Eye (tissue), 1 donor: ENCODE measurements around the gene SOX12.

ENCODE experiments used
- DNase-seq: peaks from one replicate; pipeline ENCODE4 v3.0.0-alpha.2; 2015

The SOX12 gene

DNA sequence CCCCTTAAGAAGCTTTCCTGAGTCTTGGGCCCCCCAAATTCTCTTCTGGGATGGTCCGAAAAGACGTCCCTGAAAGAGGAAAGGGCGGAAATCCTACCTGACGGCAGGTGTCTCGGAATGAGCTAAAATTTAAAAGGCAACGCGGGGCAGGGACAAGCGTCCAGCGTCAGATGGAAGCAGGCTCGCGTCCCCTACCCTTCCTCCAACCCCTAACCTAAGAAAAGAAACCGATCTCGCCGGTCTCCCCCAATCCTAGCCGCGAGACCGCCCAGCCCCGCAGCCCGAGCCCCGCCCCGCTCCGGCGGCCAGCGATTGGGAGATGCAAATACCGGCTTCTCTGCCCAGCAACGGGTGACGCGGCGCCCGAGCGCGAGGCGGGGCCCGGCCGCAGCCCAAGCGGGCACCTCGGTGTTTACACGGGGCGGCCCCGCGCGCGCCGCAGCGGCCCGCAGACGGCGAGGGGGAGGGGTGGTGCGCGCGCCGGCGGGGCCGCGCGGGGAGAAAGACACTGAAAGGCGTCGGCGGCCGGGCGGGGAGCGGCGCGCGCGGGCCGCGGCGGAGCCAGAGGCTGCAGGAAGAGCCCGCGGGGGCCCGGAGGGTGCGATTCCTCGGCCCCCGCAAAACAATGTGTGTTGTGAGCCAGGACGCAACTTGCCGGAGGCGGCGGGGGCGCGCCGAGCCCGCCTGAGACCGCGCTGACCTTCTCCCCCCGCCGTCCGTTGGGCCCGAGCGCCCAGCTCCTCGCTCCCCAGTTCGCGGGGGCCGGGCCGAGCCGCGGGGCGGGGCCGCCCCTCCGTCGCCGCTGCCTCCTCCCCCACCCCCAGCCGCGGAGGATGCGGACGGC, at the start of gene SOX12:
Gene SOX12, plus strand, starts transcription at position 508 of the 844 bp plus-strand sequence. CDS start 373 bp downstream, outside the sequence.
- peak; percentile 98 for DNase-seq

DNA sequence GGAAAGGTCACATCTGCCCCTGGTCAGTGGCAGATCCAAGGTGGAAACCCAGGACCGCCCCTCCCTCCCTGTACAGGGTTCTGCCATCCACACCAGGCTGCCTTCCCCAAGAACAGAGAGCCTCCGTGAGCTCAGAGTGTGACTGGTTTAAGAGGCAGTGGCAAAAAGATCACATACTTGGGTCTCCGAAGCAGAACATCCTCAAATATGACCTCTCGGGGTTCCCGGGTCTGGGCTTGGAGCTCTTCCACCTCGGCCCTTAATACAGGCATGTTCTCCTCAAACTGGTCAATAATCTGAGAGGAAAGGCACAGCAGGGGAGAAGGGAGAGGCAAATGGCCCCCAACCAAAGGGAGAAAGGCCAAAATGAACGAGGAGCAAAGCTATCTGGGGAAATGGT, 49.6 kb upstream of the SOX12 start:
- DNase-seq, result no peak

DNA sequence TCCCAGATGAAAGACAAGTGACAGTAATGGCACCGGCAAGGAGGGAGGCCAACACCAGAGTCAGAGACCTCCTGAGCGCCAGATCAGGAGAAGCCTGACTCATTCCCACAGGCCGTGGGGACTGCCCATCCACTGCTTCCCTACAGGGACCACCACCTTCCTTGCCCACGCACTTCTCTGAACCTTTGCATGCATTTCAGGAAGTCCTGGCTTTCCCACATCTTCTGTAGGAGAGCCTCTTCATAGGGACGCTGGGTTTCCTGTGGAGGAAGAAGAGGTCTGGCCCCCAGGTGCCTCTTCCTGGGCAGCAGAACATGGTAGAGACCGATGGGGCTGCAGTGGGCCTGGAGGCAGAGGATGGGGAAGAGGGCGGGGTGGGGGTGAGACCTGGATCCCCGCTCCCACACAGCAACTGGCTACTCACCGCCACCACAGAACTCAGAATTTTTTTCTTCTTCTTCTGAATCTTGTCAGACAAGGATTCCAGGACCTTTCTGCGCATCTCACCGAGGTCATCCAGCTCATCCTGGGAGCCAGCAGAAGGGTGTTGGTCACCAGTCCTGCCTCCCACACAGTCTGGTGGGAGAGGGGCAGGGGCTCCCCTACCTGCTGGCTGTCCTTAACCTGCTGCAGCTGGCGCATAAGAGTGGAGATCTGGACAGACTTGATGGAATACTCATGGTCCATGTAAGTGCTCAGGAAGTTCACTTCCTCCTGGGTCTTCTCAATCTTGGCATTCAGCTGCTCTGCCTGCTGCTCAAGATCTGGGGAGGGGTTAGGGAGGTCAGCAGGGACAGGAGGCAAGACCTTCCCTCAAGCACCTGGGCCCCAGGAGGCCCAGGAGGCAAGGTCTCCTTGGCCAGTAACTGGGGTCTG, 48.5 kb upstream of the SOX12 start:
- DNase-seq, result no peak

DNA sequence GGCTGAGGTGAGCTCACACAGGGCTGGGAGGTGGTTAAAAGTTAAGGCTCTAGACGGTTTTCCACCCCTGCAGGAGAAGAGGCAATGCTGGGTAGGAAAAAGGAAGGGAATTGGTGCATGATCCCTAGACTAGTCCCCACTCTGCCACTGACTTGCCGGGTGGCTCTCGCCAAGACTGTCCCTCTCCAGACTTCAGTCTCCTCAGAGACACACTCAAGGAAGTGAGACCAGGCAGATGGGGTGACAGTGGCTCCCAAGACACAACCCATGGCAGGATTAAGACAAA, 47.9 kb upstream of the SOX12 start:
- DNase-seq, result no peak

DNA sequence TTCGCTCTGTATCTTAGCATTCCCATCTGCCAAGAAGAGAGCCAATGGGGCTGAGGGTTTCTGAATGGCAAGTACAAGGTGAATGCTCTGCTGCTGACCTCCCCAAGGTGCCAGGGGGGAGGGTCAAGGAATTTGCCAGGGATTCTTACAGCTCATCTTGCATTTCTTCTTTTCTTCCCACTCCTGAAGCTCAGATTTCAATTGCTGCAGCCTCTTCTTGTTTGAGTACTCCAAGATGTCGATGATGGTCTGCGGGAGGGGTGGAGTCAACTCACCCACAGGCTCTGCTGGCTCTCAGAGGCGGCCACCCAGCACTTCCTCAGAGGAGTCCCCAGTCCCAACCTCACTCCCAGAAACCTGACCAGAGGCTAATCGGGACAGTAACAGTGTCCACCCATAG, 47.2 kb upstream of the SOX12 start:
- no peak for DNase-seq

DNA sequence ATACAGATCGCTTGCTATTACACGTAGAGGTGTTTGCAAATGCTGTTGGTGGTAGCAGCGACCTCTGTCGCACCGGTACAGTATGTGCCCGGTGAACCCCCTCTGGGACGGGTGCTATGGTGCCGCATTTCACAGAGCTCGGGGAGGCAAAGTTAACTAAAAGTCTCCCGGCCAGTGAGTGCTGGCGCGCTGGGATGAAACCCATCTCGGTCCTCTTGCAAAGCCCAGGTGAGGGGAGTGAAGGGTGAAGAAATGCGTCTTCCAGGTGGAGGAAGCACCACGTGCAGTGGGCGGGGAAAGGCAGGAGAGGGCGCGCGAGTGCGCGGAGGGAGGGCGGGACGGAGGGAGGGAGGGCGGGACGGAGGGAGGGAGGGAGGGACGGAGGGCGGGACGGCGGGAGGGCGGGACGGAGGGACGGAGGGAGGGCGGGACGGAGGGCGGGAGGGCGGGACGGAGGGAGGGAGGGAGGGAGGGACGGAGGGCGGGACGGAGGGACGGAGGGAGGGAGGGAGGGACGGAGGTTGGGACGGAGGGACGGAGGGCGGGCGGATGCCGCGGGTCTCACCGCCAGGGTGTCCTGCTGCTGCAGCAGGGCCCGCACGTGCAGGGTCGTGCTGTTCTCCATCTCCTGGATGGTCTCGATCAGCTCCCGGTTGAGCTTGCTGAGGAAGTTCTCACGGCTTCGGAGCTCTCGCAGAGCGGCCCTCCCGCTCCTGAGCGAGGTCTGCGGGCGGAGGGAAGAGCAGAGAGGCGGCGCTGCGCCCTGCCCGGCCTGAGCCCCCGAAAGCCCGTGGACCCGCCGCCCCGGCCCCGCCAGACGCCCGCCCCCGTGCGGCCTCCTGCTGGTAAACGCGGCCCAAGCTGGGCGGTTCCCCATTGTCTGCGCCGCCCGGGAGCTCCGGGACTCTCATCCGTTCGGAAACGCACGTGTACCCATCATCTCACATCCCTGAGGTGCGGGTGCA, 46.5 kb upstream of the SOX12 start:
- no peak for DNase-seq

DNA sequence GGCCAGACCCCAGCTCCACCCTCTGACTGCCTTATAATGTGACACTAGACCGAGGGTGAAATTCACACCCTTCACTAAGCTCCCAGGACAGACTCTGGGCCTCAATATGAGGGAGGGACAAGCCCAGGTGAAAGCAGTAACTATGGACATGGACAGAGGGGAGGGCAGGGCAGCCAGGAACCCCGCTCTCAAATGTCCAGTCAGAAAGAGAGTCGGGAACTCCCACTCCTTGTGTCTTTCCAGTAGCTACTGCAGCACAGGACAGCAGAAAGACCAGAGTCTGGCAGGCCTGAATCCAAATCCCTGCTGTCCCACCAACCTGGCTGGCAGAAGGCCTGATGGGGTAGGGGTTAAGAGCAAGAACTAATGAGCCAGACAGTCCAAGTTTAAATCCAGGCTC, 41.2 kb upstream of the SOX12 start:
- DNase-seq, result no peak

DNA sequence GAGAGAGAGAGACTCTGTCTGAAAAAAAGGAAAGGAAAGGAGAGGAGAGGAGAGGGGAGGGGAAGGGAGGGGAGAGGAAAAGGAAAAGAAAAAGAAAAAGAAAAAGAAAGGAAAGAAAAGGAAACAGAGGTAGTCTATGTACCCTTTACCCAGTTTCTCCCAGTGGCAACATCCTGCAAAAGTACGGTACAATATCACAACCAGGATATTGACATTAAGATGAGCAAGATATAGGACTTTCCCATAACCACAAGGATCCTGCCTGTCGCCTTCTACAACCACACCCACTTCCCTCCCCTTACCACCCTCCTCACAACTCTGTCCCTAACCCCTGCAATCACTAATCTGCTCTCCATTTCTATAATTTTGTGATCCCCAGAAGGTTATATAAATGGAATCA, 38.8 kb upstream of the SOX12 start:
- no peak for DNase-seq

DNA sequence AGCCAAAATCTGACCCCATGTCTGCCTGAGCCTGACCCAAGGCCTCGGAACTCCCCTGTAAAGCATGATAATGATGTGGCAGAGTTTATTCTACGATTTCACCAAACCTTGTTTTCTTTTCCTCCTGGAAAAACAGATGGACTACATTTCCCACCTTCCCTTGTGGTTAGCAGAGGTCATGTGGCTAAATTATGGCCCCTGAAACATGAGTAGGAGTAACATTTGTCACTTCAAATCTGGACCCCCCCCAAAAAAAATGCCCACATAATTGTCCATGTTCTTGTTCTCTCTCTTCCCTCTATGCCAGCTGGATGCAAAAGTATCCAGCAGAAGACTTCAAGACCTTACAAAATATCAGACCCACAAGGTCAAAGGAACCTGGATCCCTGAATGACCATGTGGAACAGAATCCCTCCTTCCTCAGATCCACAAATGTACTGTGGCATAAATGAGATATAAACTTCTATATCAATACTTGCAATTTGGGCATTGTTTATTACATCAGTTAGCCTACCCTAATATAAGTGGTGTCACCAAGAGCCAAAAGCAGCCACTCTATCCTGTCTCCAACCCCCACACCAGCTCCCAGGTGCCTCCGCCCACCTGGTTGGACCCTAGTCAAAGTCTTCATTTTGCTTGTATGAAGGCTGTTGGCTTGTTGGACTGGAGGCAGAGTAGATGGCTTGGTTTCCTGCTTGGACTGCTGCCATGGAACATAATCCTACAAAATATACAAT, 36.2 kb upstream of the SOX12 start:
- DNase-seq, result peak; percentile 29

DNA sequence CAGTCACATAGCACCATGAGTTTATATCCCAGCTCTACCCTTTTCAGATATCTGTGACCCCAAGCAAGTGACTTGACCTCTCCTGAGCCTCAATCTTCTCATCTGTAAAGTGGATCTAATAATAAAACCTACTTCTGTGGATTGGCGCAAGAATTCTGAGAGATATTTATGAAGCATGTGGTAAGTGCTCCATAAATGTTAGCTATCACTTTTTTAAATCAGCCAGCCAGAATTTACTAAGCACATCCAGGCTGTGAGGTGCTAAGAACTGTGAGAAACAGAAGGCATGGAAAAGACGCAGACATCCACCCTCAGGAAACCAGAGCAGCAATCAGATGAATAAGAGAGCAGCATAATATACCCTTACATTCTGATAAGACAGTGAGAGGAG, 35.7 kb upstream of the SOX12 start:
- no peak for DNase-seq

DNA sequence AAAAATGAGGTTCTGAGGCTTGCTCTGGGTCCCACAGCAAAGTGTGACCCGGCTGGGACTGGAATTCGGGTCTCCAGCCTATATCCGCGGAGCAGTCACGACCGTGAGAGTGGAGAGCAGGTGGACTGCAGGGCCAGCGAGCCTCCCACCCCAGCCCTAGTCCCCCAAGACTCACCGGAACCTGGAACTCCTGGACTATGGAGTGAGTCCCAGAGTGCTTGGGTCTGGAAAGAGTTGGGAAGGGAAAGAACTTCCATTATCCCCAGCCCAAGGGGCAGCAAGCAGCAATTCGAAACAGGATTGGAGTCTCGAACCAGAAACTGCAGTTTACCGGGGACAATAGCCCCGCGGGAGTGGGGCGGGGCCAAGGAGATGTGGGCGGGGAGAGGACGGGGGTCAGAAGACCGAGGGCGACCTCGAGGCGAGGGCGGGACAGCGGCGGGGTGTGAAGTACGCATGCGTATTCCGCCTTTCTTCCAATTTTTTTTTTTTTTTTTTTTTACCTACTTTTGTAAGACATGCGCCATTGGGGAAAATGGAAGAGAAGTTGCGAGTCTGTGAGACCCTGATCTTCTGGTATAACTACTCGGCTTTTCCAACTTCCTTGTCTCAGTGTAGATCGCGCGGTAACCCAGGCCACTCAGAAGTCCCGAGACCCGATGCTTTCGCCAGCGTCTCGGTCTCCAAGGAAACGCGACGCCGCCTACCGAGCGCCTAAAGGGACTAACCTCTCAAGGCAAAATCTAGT, 35.1 kb upstream of the SOX12 start, which contains the start of gene C20orf96:
Gene C20orf96, minus strand, starts transcription at position 667 of the 748 bp plus-strand sequence. Its CDS starts 140 bp downstream, at position 527.
- DNase-seq, result peak; percentile 96

DNA sequence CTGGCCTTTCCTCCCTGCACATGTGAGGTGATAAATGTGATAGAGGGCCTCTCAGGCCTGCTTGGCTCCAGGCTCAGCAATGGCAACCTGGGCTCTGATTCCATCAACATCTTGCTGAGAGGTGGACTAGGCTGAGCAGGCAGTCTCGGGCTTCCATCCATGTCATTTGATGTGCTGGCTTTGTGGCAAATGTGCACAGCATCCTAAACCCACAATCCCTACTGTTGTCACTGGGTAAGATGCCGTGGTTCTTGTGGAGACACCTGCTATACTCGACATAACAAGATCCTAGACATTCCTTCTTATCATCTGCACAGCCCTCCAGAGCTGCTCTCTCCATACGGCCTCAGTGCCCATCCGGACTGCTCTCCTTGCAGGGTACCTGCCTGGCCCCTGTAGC, 30.8 kb upstream of the SOX12 start:
- DNase-seq, result no peak

DNA sequence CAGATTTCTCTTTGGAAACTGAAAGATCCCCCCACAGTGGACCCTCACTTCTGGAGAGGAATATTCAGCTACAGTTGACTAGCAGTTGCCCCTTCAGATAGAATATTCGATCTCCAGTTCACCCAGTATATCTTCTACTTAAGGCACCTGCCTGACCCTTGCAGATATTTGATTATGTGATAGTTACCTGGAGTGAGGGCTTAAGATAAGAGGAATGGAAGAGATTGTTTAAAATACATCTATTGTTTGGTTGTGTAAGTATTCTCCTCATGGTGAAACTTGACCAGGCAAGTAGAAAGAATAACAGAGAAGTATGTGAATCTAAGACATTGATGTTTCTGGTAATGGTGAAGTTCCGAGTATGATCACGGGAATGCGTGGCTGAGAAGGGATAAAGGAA, 29.5 kb upstream of the SOX12 start:
- DNase-seq, result no peak

DNA sequence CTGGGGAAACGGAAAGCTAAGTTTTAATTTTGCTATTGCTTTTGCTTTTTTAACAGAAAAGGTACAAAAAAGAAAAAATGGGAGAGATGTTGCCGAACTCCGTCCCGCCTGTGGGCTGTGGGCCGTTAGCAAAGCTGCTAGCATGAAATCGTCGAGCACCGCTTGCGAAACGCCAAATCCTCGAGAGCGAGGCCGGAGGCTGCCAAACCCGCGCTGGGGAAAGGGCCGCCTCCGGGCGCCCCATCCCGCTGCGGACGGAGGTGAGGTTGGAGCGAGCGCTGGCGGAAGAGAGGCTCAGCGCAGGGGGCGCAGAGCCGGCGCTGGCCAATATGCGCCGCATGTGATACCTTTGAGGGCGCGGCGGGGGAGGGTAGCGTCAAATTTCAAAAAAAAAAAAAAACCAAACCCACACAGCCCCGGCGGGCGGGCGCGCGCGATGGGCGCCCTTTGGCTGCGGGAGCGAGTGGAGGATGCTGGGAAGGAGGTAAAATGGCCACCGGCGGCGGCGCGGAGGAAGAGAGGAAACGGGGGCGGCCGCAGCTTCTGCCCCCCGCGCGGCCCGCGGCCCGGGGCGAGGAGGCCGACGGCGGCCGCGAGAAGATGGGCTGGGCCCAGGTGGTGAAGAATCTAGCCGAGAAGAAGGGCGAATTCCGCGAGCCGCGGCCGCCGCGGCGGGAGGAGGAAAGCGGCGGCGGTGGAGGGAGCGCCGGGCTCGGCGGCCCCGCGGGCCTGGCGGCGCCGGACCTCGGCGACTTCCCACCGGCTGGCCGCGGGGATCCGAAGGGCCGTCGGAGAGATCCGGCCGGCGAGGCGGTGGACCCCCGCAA, 28.0 kb upstream of the SOX12 start, which contains the start of gene ZCCHC3:
Gene ZCCHC3, plus strand, starts transcription at position 473 of the 827 bp plus-strand sequence. Its CDS starts 17 bp downstream, at position 490.
- peak; percentile 97 for DNase-seq

DNA sequence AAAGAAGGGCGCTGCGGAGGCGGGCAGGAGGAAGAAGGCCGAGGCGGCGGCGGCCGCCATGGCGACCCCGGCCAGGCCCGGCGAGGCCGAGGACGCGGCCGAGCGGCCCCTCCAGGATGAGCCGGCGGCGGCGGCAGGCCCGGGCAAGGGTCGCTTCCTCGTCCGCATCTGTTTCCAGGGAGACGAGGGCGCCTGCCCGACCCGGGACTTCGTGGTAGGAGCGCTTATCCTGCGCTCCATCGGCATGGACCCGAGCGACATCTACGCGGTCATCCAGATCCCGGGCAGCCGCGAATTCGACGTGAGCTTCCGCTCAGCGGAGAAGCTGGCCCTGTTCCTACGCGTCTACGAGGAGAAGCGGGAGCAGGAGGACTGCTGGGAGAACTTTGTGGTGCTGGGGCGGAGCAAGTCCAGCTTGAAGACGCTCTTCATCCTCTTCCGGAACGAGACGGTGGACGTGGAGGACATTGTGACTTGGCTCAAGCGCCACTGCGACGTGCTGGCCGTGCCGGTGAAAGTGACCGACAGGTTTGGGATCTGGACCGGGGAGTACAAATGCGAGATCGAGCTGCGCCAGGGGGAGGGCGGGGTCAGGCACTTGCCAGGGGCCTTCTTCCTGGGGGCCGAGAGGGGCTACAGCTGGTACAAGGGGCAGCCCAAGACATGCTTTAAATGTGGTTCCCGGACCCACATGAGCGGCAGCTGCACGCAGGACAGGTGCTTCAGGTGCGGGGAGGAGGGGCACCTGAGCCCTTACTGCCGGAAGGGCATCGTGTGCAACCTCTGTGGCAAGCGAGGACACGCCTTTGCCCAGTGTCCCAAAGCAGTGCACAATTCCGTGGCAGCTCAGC, 27.2 kb upstream of the SOX12 start:
- peak; percentile 75 for DNase-seq

DNA sequence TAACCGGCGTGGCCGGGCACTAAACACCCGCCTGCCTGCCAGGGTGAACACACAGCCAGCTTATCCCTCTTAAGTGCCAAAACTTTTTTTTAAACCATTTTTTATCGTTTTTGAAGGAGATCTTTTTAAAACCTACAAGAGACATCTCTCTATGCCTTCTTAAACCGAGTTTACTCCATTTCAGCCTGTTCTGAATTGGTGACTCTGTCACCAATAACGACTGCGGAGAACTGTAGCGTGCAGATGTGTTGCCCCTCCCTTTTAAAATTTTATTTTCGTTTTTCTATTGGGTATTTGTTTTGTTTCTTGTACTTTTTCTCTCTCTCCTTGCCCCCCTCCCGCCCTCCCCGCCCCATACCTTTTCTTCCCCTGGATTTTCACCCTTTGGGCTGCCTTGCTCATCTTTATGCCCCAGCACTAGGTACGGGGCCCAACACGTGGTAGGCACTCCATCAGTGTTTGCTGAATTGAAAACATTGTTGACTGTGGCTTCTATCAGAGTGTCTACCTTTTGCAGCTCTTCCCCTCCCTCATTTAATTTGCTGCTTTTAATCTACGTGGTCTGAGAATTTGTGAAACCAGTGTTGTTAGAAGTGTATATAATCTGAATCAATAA, 26.5 kb upstream of the SOX12 start:
- no peak for DNase-seq

DNA sequence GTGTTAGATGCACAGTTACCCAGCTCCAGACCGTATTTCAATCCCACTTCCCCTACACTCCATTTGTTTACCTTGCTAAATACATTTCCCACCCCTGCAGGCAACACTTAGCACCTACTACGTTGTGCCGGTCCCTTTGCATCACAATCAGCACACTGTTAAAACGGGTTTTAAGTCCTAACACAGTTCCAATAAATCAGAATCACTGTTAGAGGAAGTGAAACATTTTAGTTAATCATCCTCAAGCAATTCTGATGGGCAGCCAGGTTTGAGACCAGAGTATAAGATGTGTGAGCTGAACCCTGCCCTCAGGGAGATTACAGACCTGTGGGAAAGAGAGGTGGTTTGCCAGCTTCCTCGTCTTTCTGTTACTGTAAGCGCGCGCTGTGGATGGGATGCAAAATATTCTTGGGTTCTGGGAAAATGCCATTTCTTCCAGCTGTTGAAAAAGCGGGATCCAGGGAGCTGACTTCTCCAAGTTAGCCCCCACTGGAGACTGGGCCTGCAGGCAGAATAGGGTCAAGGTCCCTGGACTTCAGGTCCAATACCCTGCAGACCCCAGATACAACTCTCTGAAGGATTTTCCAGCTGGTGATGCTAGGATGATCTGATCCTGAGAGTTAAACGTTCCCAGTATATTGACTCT, 24.9 kb upstream of the SOX12 start:
- DNase-seq, result no peak
